GM12864 (cell line): ENCODE measurements around the gene IL1RAPL2.

Experiments
- DNase-seq: peaks from one replicate; pipeline ENCODE4 v3.0.0-alpha.2; 2011; ENCODE audit warnings: low read depth
- H3K4me3 ChIP-seq: 2 replicates; pipeline ENCODE4 v1.5.1; 2011; ENCODE audit warnings: mild to moderate bottlenecking, low read depth, low read length, control low read depth
- TF ChIP-seq, protein P1 (sequence below): IDR thresholded peaks from 2 replicates; pipeline ENCODE4 v1.5.1; 2011; ENCODE audit warnings: low read depth, mild to moderate bottlenecking, moderate library complexity, low read length, control low read depth, inconsistent platforms; ENCODE audit errors: missing control alignments

Gene IL1RAPL2

DNA sequence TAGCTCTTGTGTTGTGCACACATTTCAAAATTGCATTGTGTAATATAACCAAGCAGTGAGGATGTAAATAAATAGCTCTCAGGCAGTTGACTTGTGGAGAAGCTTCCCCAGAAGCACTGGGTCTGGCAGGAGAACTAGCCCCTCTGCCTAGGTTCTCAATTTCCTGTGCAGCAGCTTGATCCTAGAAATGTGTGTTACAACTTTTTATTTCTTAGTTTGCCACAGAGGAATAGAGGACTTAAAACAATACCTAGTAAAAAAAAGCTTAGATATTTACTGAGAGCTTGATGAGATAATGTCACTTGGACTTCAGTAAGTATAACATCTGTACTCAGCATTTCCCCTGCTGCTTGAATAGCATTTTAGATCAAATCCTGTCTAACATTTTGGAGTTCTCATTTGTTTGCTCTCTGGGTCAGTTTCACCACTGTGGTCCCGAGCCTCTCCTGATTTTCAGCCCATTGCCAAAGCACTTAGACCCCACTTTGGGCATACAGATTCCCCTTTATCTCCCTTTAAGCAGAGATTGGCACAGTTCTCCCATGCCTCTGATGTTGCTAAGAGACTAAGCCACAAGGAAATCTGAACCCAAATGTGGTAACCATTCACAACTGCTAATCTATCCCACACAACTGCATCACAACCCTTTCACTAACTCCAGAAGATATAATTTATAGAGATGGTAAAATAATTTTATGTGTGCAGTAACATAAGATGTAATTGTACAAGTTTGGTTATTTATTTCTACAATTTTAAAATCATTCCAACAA is 1158.2 kb downstream of the IL1RAPL2 start:
- DNase-seq: no peak
- TF ChIP-seq, protein P1, sequence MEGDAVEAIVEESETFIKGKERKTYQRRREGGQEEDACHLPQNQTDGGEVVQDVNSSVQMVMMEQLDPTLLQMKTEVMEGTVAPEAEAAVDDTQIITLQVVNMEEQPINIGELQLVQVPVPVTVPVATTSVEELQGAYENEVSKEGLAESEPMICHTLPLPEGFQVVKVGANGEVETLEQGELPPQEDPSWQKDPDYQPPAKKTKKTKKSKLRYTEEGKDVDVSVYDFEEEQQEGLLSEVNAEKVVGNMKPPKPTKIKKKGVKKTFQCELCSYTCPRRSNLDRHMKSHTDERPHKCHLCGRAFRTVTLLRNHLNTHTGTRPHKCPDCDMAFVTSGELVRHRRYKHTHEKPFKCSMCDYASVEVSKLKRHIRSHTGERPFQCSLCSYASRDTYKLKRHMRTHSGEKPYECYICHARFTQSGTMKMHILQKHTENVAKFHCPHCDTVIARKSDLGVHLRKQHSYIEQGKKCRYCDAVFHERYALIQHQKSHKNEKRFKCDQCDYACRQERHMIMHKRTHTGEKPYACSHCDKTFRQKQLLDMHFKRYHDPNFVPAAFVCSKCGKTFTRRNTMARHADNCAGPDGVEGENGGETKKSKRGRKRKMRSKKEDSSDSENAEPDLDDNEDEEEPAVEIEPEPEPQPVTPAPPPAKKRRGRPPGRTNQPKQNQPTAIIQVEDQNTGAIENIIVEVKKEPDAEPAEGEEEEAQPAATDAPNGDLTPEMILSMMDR: no peak

DNA sequence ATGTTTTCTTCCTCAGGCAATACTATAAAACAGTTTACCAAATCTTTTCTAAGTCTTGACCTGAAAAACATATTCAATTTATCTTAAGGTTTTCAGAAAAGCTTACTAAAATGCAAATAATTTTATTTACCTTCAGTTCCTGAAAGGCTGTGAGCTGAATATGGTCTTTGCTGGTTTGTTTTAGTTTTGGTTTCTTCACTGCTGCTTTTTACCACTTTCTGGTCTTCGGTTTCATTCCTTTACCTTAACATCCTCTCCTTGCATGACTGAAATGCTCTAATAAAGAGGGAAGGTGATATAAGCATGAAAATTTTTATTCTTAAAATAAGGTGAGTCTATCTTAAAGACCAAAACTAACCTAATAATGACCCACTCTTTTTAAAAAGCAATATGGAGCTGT is 1159.2 kb downstream of the IL1RAPL2 start:
- TF ChIP-seq, protein P1: no peak
- no peak for DNase-seq
- no peak overlapping the region for H3K4me3 ChIP-seq

More for the DNA sequence above, 1158.2 kb downstream of the IL1RAPL2 start:
- H3K4me3 ChIP-seq: no peak overlapping the region

DNA sequence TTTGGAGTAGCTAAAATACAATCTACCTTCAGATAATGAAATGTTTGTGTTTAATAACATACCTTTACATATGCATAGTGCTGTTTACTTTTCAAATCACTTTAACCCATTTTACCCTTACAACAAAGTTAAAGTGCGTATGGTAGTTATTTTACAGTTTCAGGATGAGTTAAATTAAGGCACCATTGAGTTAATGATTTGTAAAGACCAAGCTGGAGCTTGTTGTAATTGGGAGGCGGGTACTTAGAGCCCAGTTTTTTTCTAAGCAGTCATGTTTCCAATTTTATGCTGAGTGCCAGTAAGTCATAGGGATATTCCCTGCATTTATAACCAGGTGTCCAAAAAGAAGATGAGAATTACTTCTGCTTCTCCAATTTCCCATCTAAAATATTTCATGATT is 1172.2 kb downstream of the IL1RAPL2 start:
- no peak overlapping the region for H3K4me3 ChIP-seq
- TF ChIP-seq, protein P1: no peak
- DNase-seq: no peak

DNA sequence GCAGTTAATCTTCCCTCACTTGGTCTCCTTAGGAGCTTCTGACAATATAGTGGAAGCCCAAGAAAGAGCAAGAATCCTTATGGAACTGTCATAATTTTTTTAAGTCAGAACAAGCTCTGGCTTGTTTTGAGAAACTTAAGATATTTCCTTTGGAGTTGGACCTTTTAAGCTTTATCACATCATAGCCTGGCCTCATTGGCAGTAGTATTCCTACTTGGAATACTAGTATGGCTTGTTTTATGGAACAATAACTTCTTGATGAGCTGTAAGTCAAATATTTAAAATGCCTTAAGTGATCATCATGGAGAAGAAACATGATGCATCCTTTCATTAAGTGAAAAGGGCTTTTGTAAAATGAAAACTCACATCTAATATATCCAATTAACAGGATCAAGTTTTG is 1178.3 kb downstream of the IL1RAPL2 start:
- DNase-seq: no peak
- H3K4me3 ChIP-seq: no peak overlapping the region
- TF ChIP-seq, protein P1: no peak

DNA sequence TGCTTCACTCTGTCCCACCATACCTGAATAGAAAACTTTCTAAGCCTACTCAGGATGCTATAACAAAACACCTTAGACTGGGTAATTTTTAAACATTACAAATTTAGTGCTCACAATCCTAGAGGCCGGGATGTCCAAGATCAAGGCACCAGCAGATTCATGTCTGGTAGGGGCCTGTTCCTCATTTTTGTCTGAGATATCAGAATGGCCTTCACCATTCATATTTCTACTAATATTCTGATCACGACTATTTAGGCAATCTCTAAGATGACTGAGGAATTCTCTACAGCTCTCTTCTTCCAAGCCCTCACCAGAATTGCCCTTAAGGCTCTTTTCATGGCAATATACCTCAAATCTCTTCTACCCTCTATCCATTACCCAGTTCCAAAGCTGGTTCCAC is 1178.9 kb downstream of the IL1RAPL2 start:
- TF ChIP-seq, protein P1: no peak
- DNase-seq: no peak
- no peak overlapping the region for H3K4me3 ChIP-seq

DNA sequence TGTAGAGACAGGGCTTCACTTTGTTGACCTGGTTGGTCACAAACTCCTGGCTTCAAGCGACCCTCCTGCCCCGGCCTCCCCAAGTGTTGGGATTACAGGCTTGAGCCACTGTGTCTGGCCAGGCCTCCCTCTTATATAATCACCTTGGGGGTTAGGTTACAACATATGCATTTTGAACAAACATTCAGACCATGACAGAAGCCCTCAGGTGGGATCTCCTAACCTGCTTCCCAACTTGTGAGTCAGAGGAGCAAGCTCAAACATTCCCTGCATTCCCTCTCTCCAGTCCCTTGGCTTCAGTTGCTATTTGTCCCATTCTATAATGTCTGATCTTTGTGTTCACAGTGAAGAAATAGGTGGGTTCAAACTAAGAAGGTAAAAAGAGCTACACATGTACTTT is 1179.9 kb downstream of the IL1RAPL2 start:
- no peak for DNase-seq
- TF ChIP-seq, protein P1: no peak
- H3K4me3 ChIP-seq: no peak overlapping the region

DNA sequence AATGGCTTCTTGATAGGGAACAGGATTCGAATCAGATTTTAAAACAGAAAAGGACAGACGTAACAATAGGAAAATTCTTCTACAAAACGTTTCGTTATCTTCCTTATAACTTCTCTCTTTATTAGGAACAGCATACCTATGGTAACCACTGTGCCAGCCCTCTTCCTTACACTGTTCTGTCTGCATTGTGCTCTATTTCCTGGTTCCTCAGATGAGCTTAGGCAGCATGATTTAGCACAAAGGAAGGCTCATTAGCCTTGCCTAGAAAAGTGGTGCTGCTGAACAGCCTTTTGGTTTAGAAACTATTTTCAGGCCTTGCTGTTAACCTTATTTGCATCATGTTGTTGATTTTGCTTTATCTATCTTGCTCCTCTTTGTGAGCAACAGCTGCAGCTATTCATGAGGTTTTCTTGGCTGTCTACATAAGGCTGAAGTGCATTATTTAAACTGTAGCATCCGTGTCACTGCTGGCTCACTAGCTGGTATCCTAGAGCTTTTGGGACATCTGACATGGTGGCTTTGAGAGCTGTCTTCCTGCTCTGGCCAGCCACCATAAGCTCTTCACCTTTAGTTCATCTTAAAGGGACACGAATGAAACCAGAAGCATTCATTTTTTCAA is 1186.4 kb downstream of the IL1RAPL2 start:
- DNase-seq: no peak
- TF ChIP-seq, protein P1: no peak
- H3K4me3 ChIP-seq: no peak overlapping the region
